Neural cell (in vitro differentiated cells): Measurements from ENCODE around the gene ADRB2. TPM values are rescaled to one million over a fixed set of nuclear protein-coding genes. Genes with fewer than 3 reads are reported as not detected.

Source experiments
- H2AFZ ChIP-seq: fragments of 200-600, 300-800 bp; sonication (generic), shearing (Covaris generic); 2 replicates; pipeline ENCODE4 v1.6.0; 2014; ENCODE audit warnings: low read depth, mild to moderate bottlenecking, antibody characterized with exemption, low read length, moderate library complexity
- H3F3A ChIP-seq: fragments of 200-600 bp; shearing (Covaris generic); 2 replicates; pipeline ENCODE4 v1.6.1; 2016; ENCODE audit warnings: mild to moderate bottlenecking, moderate library complexity, mixed read lengths, antibody characterized with exemption, low read length; ENCODE audit not compliant: insufficient read depth, poor library complexity, severe bottlenecking
- H3K27ac ChIP-seq: fragments of 200-600, 300-800 bp; sonication (generic), shearing (Covaris generic); 2 replicates; pipeline ENCODE4 v1.5.1; 2014; ENCODE audit warnings: mild to moderate bottlenecking, low read length, moderate library complexity
- H3K27me3 ChIP-seq: fragments of 300-800, 200-600 bp; sonication (generic), shearing (Covaris generic); 2 replicates; pipeline ENCODE4 v1.6.0; 2014; ENCODE audit warnings: mild to moderate bottlenecking, low read depth, low read length, moderate library complexity; ENCODE audit not compliant: insufficient read depth
- H3K36me3 ChIP-seq: fragments of 300-800, 200-600 bp; sonication (generic), shearing (Covaris generic); 2 replicates; pipeline ENCODE4 v1.5.1; 2014; ENCODE audit warnings: mild to moderate bottlenecking, antibody characterized with exemption, low read length, moderate library complexity; ENCODE audit not compliant: insufficient read depth
- H3K4me2 ChIP-seq: fragments of 300-800, 200-600 bp; sonication (generic), shearing (Covaris generic); 2 replicates; pipeline ENCODE4 v1.6.0; 2014; ENCODE audit warnings: mild to moderate bottlenecking, low read length
- H3K4me3 ChIP-seq: fragments of 300-800, 200-600 bp; sonication (generic), shearing (Covaris generic); 2 replicates; pipeline ENCODE4 v1.5.1; 2014; ENCODE audit warnings: mild to moderate bottlenecking, low read length, moderate library complexity
- H3K79me2 ChIP-seq: fragments of 200-600 bp; shearing (Covaris generic); replicated peaks from 2 replicates; pipeline ENCODE4 v1.6.0; 2014; ENCODE audit warnings: mild to moderate bottlenecking, low read length, moderate library complexity; ENCODE audit not compliant: insufficient read depth
- H3K9ac ChIP-seq: fragments of 300-800, 200-600 bp; sonication (generic), shearing (Covaris generic); 2 replicates; pipeline ENCODE4 v1.6.1; 2016; ENCODE audit warnings: mild to moderate bottlenecking, low read length, mixed read lengths
- H3K9me2 ChIP-seq: fragments of 200-600 bp; shearing (Covaris generic); 2 replicates; pipeline ENCODE4 v1.6.1; 2016; ENCODE audit warnings: mild to moderate bottlenecking, low read length, mixed read lengths; ENCODE audit not compliant: insufficient read depth
- H3K9me3 ChIP-seq: fragments of 200-600, 300-800 bp; sonication (generic), shearing (Covaris generic); 2 replicates; pipeline ENCODE4 v1.6.1; 2016; ENCODE audit warnings: mild to moderate bottlenecking, mixed run types, low read length, moderate library complexity, mixed read lengths
- H4K20me1 ChIP-seq: fragments of 200-600 bp; shearing (Covaris generic); 2 replicates; pipeline ENCODE4 v1.6.1; 2016; ENCODE audit warnings: mild to moderate bottlenecking, mixed run types; ENCODE audit not compliant: insufficient read depth
- EP300 ChIP-seq: fragments of 450-650 bp; conservative IDR thresholded peaks from 2 replicates; pipeline ENCODE4 v1.6.1; 2014; ENCODE audit warnings: antibody characterized with exemption, mild to moderate bottlenecking, moderate library complexity; ENCODE audit not compliant: poor library complexity, severe bottlenecking
- EZH2 ChIP-seq: fragments of 200-600, 300-800 bp; shearing (Covaris generic), sonication (generic); IDR thresholded peaks from 2 replicates; pipeline ENCODE4 v1.6.1; 2014; ENCODE audit warnings: antibody characterized with exemption, low read length, borderline replicate concordance, mild to moderate bottlenecking; ENCODE audit not compliant: insufficient read depth, poor library complexity, severe bottlenecking
- MXI1 ChIP-seq: fragments of 450-650 bp; conservative IDR thresholded peaks from 2 replicates; pipeline ENCODE4 v1.6.1; 2014; ENCODE audit warnings: antibody characterized with exemption, mild to moderate bottlenecking; ENCODE audit not compliant: poor library complexity, severe bottlenecking
- POLR2AphosphoS5 ChIP-seq: IDR thresholded peaks from 2 replicates; pipeline ENCODE4 v1.6.1; 2012
- RAD21 ChIP-seq: fragments of 450-650 bp; conservative IDR thresholded peaks from 2 replicates; pipeline ENCODE4 v1.6.1; 2014; ENCODE audit warnings: antibody characterized with exemption, mild to moderate bottlenecking, moderate library complexity
- SMC3 ChIP-seq: fragments of 450-650 bp; conservative IDR thresholded peaks from 2 replicates; pipeline ENCODE4 v1.6.1; 2014; ENCODE audit warnings: antibody characterized with exemption, mild to moderate bottlenecking, moderate library complexity; ENCODE audit not compliant: poor library complexity
- TAF1 ChIP-seq: IDR thresholded peaks from 2 replicates; pipeline ENCODE4 v1.6.1; 2012; ENCODE audit warnings: low read depth
- polyA plus RNA-seq: library from polyadenylated mRNA; depleted of rRNA; stranded (reverse); fragments of >200 nt; gene quantifications from 2 replicates; pipeline ENCODE4 v1.2.3, GENCODE V29; 2014
- TF ChIP-seq, protein P1 (sequence below): fragments of 450-650 bp; IDR thresholded peaks from 2 replicates; pipeline ENCODE4 v1.5.1; 2014; ENCODE audit warnings: antibody characterized with exemption, mild to moderate bottlenecking, moderate library complexity; ENCODE audit not compliant: poor library complexity, severe bottlenecking
- TF ChIP-seq, protein P2 (sequence below): IDR thresholded peaks from 2 replicates; pipeline ENCODE4 v1.6.1; 2012; ENCODE audit warnings: borderline replicate concordance

ADRB2 gene
- polyA plus RNA-seq, 1 donor from 2014 or later, result not detected

DNA sequence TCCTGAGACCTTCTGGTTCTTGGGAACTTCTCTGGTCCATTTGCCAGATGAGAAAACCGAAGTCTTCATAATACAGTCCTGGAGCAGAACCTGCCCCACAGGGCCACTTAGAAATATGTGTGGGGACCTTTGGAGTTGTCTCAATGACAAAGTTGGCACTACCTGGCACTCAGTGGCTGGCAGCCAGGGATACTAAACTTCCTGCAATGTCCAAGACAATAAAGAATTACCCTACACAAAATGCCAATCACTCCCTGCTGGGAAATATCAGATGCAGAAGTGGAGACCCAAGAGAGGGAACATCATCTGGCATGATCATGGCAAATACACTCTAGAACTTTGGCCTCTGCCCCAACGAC, 29.6 kb downstream of the ADRB2 start:
- H3K36me3 ChIP-seq, result no peaks in the 10 kb centered on the region
- no peaks in the 10 kb centered on the region for H4K20me1 ChIP-seq
- no peaks in the 10 kb centered on the region for H3F3A ChIP-seq
- H3K27ac ChIP-seq, result no peak overlapping the region
- H3K27me3 ChIP-seq, result no peaks in the 10 kb centered on the region
- H3K9me2 ChIP-seq, result no peaks in the 10 kb centered on the region
- no peak overlapping the region for H3K4me3 ChIP-seq
- no peak overlapping the region for H3K4me2 ChIP-seq
- H3K79me2 ChIP-seq, result no peaks in the 10 kb centered on the region
- no peak overlapping the region for H3K9ac ChIP-seq
- TF ChIP-seq TAF1 (no peak), EZH2 (no peak), POLR2AphosphoS5 (no peak), EP300 (no peak), SMC3 (no peak), RAD21 (no peak), MXI1 (no peak)
- TF ChIP-seq, protein P1, sequence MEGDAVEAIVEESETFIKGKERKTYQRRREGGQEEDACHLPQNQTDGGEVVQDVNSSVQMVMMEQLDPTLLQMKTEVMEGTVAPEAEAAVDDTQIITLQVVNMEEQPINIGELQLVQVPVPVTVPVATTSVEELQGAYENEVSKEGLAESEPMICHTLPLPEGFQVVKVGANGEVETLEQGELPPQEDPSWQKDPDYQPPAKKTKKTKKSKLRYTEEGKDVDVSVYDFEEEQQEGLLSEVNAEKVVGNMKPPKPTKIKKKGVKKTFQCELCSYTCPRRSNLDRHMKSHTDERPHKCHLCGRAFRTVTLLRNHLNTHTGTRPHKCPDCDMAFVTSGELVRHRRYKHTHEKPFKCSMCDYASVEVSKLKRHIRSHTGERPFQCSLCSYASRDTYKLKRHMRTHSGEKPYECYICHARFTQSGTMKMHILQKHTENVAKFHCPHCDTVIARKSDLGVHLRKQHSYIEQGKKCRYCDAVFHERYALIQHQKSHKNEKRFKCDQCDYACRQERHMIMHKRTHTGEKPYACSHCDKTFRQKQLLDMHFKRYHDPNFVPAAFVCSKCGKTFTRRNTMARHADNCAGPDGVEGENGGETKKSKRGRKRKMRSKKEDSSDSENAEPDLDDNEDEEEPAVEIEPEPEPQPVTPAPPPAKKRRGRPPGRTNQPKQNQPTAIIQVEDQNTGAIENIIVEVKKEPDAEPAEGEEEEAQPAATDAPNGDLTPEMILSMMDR, result no peak
- TF ChIP-seq, protein P2, sequence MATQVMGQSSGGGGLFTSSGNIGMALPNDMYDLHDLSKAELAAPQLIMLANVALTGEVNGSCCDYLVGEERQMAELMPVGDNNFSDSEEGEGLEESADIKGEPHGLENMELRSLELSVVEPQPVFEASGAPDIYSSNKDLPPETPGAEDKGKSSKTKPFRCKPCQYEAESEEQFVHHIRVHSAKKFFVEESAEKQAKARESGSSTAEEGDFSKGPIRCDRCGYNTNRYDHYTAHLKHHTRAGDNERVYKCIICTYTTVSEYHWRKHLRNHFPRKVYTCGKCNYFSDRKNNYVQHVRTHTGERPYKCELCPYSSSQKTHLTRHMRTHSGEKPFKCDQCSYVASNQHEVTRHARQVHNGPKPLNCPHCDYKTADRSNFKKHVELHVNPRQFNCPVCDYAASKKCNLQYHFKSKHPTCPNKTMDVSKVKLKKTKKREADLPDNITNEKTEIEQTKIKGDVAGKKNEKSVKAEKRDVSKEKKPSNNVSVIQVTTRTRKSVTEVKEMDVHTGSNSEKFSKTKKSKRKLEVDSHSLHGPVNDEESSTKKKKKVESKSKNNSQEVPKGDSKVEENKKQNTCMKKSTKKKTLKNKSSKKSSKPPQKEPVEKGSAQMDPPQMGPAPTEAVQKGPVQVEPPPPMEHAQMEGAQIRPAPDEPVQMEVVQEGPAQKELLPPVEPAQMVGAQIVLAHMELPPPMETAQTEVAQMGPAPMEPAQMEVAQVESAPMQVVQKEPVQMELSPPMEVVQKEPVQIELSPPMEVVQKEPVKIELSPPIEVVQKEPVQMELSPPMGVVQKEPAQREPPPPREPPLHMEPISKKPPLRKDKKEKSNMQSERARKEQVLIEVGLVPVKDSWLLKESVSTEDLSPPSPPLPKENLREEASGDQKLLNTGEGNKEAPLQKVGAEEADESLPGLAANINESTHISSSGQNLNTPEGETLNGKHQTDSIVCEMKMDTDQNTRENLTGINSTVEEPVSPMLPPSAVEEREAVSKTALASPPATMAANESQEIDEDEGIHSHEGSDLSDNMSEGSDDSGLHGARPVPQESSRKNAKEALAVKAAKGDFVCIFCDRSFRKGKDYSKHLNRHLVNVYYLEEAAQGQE, result no peak
- no peaks in the 10 kb centered on the region for H3K9me3 ChIP-seq
- H2AFZ ChIP-seq, result no peak overlapping the region

- no peak overlapping the region for H3K9ac ChIP-seq
- TF ChIP-seq MXI1, result no peak
- no peak for TF ChIP-seq TAF1
- TF ChIP-seq, protein P2, result no peak
- no peak for TF ChIP-seq EZH2
- TF ChIP-seq, protein P1, result no peak
- no peak for TF ChIP-seq RAD21
- TF ChIP-seq EP300, result no peak
- no peak overlapping the region for H3K27ac ChIP-seq
- no peaks in the 10 kb centered on the region for H4K20me1 ChIP-seq
- H3F3A ChIP-seq, result no peaks in the 10 kb centered on the region
- H3K4me3 ChIP-seq, result no peak overlapping the region
- H3K9me3 ChIP-seq, result no peaks in the 10 kb centered on the region
- H3K79me2 ChIP-seq, result no peaks in the 10 kb centered on the region
- H3K9me2 ChIP-seq, result no peaks in the 10 kb centered on the region
- no peak overlapping the region for H3K4me2 ChIP-seq
- no peaks in the 10 kb centered on the region for H3K27me3 ChIP-seq
- no peak overlapping the region for H2AFZ ChIP-seq
- H3K36me3 ChIP-seq, result no peaks in the 10 kb centered on the region
These were observed 30.0 kb downstream of the ADRB2 start for GRCh38 chr5:148856424-148856823.
